Coronary artery (tissue), 2 donors: ENCODE measurements around the gene SLC23A3.
A peak's percentile ranks its signal among the peaks of the same experiment; 100 is the strongest.

ENCODE experiments used
- DNase-seq: peaks from one replicate; pipeline ENCODE4 v3.0.0-alpha.2; 2017; ENCODE audit warnings: low spot score
- H3K27ac ChIP-seq, 2 donors: fragments of 200-600 bp; sonication (generic); one replicate each; pipeline ENCODE4 v1.5.1; 2016 to 2019
- H3K4me3 ChIP-seq: fragments of 200-600 bp; sonication (generic); 2 replicates; pipeline ENCODE4 v1.5.1; 2016; ENCODE audit warnings: mild to moderate bottlenecking, moderate library complexity
- CTCF ChIP-seq: fragments of 200-600 bp; sonication (generic); IDR thresholded peaks from one replicate; pipeline ENCODE4 v1.5.1; 2019; ENCODE audit warnings: antibody characterized with exemption

SLC23A3 gene

GRCh38 chr2:219165058-219165911, 4.5 kb downstream of the SLC23A3 start:
- Histone ChIP-seq H3K27ac (no peak overlapping the region), H3K4me3 (no peak overlapping the region)
- DNase-seq, result no peak
- TF ChIP-seq CTCF, result no peak

- TF ChIP-seq CTCF, result no peak
- H3K27ac ChIP-seq, result no peak overlapping the region
- DNase-seq, result no peak
- H3K4me3 ChIP-seq, result no peak overlapping the region
These were observed 6.7 kb downstream of the SLC23A3 start for GRCh38 chr2:219163156-219163555.

- TF ChIP-seq CTCF, result no peak
- peak overlapping the region; percentile 91 for H3K4me3 ChIP-seq
- H3K27ac ChIP-seq, result peak overlapping the region; percentile 76 to 98
- no peak for DNase-seq
These were observed 8.7 kb downstream of the SLC23A3 start for GRCh38 chr2:219161097-219161496.

- Histone ChIP-seq H3K4me3 (peak within 1 kb of the TSS; percentile 91), H3K27ac (peak within 1 kb of the TSS; percentile 76 to 98)
- TF ChIP-seq CTCF, result peak; percentile 99
- DNase-seq, result peak; percentile 97
These were observed 9.4 kb downstream of the SLC23A3 start, which contains the start of gene NHEJ1 for GRCh38 chr2:219160186-219161017. TSS of gene NHEJ1 (minus strand) at chr2:219160815. CDS start at chr2:219158362, 2,453 bp downstream.

- no peak for DNase-seq
- Histone ChIP-seq H3K27ac (peak overlapping the region; percentile 76 to 98), H3K4me3 (peak overlapping the region; percentile 91)
- no peak for TF ChIP-seq CTCF
These were observed 10.1 kb downstream of the SLC23A3 start for GRCh38 chr2:219159771-219160185.

- Histone ChIP-seq H3K4me3 (no peak overlapping the region), H3K27ac (no peak overlapping the region)
- no peak for TF ChIP-seq CTCF
- DNase-seq, result no peak
These were observed 11.2 kb downstream of the SLC23A3 start for GRCh38 chr2:219158586-219158985.
